ENCODE data around the gene KLHL2.
"Not testable (repeated sequence)": the region's sequence is repeated elsewhere in the genome, so short reads cannot be mapped to it uniquely, and the experiment has no call there.

Gene KLHL2

DNA sequence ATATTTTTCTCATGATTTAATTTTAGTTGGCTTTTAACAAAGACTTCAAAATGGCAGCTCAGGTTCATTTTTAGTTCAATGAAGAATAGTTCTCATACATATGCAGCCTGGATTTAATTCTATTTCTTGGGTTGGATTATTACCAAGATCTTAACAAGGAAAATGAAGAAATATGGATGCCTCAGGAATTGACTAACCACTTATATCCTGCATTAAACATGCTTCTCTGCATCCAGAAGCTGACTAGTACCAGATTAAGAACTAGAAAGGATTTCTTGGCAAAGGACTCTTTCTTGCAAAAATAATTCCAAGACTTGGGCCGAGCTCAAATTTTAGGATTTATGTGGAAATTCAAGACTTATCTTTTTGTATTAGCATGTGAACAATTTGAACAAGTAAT, 5.6 kb upstream of the KLHL2 start:
- DNase-seq (ENCODE audit: low spot score) = no peak

DNA sequence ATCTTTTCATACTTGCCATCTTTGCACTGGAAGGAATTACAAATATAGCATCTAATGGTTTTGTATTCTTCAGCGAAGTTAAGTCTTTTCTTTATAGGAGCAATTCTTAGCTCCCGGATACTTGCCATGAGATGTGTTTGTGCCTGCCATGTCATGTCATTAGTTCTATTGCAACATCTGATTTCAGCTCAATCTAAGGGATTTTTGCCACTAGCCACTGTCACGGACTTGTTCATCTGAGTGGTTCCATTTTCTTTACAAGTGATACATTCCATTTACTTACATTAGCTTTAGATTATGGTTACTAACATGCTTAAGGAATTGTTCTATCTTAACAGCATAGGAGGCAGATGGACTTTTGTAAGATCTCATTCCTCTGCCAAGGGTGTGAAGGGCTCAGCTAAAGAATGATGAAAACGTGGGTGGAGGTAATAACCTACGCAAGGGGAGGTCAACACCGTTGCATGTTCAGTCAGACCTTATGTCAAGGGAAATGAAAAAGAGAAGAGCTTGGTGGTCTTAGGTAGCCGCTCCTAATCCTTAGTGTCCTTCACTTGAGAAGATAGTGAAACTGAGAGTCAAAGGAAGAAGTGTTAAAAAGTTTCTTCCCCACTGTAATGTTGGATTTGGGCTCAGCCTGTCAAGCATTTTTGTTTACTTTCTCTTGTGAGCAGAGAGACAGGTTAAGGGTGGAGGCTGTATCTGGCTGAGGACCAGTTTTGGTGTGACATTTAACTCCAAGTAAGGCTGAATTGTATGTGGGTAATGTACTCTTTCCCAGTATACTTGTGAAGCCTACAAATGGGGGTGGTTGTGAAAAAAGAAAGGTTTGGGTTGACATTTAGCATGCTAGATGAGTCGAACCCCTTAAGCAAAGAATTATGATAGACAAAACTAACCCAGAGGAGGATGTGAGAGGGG, 3.6 kb upstream of the KLHL2 start:
- no peak for DNase-seq (ENCODE audit: low spot score)

DNA sequence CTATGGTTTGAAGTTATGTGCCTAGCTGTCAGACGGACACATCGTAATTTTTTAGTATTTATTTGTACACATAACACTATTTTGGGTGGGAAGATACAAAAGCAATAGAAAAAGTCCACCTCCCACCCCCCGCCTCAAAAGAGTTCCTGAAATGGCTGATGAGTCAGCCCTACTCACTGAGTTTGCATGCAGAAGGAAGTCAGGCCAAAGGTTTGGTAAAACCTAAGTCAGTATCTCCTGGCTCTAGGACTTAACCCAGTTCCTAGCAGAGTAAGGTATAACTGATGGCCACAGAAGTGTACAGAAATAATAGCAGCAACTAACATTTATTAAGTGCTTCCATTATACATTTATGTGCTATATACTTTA, 2.9 kb upstream of the KLHL2 start:
- DNase-seq (ENCODE audit: low spot score) = no peak

DNA sequence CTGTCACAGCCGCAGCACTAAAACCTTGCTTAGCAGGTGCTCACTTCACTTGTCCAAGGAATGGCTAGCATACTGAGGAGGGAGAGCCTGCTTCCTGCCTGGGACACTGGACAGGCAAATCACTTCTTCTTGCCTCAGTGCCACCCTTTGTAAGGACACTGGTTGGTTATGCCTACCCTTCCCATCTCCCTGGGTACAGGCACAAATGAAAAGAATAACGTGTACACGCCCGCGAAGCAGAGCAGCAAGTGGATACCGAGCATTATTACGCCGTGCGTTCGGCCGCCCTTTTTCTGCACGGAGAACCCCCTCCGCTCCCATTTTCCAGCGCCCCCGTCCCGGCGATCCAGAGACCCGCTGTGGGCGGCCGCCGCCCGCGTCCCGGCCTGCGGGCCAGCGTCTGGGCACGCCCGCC, 338 bp upstream of the KLHL2 start:
- no peak for DNase-seq (ENCODE audit: low spot score)

DNA sequence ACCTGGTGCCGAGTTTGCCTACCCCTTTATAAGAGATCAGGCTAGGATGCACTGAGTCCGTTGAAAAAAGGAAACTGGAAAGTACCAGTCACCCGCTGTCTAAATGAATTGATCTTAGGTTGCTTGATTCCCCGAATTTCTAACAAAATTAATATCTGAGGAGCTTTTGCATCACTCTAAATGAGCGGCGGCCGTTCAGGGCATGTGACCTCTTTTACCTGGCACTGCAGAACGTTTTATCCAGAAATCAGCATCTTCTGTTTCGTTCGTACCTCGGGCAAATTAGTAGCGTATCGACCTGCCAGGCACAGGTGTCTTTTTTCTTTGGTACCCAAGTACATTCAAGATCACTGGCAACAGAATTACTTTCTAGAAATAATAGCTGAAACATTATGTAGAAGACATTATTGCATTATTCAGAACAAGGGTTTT, 876 bp downstream of the KLHL2 start:
- DNase-seq (ENCODE audit: low spot score) = no peak

DNA sequence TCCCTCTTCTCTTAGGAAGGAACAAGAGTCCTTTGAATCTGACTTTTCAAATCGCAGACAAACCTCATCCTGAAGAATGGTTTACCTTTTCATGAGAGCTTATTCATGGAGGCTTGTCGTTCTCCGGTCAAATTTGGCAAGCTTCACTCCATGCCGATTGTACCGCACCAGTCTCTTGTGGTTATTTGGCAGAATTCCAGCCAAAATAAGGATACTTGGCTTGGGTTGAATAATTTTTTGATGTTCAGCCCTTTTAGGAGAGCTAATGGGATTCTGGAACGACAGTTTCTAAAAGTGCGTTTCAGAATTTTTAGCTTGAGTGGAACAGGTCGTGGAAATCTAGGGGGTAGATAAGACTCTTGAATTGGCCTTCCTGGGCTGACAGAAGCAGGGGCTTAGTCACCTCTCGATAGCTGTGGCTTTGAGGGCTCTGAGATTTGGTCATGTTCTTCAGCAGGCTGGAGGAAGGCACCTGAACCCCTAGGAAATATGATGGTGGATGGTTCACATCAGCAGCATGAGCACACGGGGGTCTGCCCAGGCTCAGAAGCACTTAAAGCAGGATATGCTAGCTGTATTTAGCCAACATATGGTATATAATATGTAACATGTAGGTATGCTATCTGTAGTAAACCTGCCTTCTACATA, 1.5 kb downstream of the KLHL2 start:
- DNase-seq (ENCODE audit: low spot score) = no peak

DNA sequence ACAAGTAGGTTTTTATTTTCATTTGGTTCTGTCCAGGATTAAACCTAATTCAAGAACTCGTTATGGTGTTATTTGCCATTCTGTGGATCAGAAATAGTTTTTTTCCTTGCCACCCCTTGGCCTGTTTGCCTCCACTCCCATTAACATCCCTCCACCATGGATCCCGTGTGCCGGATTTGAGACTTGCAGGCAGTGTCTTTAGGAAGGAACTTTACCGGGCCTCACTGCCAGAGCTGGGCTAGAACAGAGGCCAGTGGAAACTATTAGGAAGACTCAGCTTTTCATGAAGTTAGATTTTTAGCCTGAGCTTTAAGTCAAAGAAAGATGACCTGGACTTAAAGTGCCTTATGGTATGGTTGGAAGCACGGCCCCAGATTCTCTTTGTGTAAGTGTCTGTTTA, 2.4 kb downstream of the KLHL2 start:
- no peak for DNase-seq (ENCODE audit: low spot score)

DNA sequence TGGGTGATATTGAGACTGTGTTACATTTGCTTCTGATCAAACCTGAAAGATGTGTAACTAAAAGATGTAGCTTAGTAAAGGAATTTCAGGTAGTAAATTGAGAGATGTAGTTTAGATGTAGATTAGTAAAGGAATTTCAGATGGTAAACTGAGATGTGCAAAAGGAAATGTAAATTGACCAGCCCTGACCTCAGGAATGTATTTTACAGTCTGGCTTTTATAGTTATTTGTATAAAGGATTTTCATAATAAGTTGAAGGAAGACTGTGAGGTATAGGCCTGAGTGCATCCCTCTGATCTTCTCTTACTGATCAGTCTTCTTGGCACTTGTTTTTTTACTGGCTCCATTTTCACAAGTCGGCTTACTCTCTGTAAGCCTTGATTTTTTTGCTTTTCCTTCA, 3.2 kb downstream of the KLHL2 start:
- DNase-seq (ENCODE audit: low spot score) = peak; percentile 38

DNA sequence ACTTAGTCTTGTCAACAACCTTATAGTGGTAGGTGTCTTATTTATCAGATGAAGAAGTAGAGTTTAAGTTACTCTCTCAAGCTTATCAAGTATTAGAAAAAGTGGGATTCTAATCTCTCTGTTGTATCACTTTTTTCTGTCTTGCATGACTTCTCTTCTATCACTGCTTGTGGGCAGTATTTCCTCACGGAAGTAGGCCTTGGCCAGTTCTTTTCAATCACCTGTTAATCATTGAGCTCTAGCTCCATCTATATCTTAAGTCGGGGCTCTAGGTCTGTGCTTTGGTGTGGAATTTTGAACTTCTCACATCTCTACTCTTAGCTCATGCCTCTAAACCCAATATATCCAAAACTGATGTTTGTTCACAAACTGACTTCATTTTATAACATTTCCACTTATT, 5.3 kb downstream of the KLHL2 start:
- DNase-seq (ENCODE audit: low spot score) = not testable (repeated sequence)

DNA sequence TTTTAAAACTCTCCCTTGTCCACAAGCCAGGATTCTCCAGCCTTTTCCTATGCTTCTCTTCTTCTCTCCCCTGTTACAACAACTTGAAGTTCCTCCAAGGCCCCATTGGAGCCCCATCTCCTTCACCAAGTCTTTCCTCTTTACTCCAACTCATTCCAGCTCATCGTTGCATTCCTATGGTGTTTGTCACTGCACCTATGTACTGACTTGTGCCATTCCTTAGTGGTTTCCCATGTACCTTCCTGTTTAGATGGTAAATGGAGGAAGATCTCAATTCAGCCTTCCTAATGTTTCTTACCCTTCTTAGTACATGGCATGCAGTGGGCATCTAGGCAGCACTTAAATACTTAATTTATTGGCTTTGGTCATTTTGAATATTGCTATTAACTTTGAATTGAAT, 6.0 kb downstream of the KLHL2 start:
- not testable (repeated sequence) for DNase-seq (ENCODE audit: low spot score)

DNA sequence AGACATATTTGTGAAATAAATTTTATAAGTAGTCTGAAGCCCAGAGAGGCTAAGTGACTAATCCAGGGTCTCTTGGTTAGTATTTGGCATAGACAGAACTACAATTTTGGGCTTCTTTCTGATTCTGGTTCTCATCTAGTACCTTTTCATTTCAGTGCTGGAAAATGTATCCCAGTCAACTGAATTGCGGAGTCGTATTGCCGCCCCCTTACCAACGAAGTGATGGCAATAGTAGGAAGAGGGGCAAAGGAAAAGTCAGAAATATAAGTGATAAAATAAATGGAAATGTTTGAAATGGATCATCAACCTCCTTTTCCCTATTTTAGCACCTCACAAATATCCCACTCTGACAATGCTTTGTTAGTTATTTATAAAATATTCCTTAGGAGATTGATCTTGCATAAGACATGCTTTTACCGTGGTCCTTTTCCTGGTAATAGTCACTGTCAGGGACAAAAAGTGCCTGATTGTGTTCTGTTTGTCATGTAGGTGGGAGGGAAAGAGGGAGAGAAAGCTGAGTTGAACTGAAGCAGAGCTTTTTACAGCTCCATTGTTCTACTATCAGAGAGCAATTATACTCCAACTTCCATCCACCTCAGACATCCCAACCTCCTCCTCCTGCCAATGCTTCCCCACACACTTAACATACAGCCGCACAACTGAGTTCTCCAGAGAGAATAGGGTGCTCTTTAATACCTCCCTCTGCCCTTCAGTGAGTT, 6.8 kb downstream of the KLHL2 start:
- DNase-seq (ENCODE audit: low spot score) = not testable (repeated sequence)

DNA sequence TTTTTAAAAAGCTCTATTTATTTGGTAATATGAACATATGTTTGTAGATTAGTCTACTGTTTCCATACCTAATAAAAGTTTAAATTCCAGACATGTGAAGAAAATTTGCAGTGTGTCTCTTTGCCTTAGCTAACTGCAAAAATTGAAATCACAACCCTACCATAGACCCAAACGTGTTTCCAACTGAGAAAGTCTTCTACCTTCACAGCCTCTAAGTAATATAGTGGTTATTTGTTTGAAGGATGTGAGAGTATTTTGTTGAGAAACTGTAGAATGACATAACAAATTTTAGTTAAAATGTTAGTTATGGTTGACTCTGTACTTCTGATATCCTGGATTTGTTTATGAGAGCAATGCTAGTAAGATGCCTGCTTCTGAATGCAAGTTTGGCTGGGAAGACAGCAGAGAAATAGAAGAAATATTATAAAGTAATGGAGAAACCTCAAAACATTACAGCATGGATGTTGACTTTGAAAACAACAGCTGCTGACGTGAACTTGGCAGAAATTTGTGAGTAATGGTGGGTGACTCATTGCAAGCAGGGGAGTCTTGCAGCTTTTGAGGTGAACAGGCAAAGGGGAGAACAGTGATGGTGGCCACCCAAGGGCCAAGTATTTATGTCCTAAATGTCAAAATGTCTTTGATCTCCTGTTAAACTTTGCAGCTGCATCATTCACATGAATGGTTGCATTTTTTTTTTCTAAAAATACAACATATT, 7.8 kb downstream of the KLHL2 start:
- DNase-seq (ENCODE audit: low spot score) = not testable (repeated sequence)

DNA sequence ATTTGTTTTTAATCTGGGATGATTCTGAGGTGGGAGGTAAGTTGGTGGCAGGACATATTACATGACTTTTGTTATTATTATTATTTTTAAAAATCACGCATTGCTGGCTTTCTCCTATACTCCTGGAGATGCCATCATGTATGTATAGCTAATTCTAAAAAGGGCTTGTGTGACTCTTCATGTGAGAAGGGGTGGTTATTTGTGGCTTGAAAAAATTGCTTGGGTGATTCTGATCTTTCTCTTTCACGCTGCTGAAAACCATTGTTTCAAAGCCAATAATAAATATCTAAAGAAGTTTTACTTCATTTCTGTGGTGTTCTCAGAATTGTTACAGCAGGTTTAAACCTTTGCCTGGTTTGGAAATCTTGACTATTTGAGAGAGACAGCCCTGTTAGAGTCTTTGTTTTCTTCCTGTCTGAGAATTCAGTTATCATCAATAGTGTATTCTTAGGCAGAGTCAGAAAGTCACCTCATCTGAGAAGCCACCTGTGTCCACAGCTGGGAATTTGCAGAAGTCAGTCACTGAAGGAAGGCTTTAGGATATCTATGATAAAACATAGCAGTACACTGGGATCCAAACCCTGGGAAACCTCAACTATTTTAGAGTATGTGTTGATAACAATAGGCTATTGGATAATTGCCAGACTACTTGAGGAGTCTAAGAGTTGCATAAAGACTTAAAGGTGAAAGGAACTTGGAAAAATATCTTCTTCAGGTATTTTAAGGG, 8.6 kb downstream of the KLHL2 start:
- not testable (repeated sequence) for DNase-seq (ENCODE audit: low spot score)

DNA sequence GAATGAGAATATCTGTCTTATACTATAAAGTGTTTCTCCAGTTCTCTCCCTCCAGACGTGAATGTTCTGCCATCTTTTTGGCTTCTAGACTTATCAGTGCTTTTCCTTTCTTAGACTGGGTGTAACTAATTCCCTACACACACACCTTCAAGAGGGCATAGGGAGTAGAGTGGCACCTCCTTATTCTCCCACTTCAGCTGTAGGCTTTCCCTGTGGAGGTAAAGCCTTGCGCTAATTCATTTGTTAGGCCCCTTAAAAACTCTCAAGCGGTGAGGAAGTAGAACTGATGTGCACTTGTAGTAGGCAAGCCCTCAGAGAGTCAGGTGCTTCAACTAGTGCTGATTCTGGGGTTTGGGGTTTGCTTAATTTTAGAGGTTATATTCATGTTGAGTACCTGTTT, 10.0 kb downstream of the KLHL2 start:
- DNase-seq (ENCODE audit: low spot score) = no peak

DNA sequence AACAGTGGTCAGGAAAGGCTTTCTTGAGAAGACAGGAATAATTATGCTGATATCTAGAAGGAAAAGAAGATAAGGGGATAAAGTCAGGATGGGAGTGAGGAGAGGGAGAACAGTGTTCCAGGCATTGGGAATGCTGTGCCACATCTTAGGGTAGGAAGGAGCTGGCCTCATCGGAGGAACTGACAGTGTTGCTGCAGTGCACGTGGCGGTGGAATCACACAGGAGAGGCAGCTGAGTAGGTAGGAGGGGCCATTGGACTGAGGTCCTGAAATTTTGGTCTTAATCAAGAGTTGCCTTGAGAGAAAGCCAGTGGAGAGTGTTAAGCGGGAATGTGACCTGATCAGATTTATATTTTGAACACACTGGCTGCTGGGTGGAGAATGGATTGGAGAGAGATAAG, 13.9 kb downstream of the KLHL2 start:
- DNase-seq (ENCODE audit: low spot score) = not testable (repeated sequence)

DNA sequence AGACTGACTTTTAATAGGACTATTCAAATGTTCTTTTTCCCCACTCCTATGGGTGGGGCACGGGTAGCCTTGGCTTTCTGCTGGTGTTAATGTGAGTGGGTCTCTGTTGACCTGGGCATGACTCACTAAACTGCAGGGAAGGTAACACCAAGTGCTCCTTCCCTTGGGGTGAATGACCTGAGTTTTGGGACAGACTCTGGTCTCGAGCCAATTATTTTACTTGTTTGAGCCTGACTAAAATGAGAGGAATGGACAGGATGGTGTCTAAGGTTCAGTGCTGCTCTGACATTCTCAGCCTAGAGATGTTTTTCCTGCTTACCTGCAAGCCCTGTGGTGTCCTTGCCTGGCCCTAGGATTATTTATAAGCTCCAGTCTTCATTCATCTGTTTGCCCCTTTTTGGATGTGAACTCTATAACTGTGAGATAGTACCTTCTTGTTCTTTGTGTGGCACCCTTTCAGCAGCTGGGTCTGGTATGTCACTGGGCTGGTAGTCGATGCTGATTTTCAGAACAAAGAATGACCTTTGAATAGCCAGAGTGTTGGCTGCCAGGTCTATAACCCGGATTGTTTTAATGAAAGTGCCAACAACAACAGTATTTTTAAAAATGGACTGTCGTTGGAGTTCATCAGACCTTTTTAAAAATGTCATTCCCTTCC, 14.8 kb downstream of the KLHL2 start:
- DNase-seq (ENCODE audit: low spot score) = not testable (repeated sequence)

DNA sequence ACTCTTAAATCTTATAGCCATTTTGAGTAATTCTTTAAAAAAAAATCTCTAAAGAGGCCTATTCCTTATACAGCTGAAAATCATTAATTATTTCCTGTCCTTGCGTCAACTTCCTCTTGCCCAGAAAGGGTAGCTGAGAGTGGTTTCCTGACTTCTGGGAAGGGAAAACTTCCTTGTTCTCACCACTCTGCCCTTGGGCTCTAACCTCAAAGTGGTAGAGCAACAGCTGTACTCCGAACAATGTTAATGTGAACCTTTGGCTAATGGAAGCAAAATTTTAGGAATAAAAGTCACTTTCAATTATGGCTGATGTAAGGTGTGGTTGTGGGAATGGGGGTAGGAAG, 15.3 kb downstream of the KLHL2 start:
- no peak for DNase-seq (ENCODE audit: low spot score)

DNA sequence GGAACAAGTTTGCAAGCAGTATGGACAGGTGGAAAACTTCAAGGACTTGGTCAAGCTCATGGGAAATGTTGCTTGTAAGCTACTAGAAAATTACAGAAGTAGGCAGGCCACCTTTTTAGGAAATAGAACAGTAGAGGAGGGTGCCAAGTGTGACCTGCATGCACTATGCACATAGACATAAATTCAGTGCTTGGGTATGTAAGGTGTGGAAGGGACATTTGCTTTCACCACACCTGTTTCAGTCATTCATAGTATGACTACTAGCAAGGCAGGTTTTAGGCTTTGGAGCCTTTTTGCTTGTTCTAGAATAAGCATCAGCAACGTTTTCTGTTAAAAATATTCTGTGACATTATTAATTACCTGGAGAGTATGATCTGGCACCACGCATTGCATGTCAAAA, 20.0 kb downstream of the KLHL2 start:
- DNase-seq (ENCODE audit: low spot score) = not testable (repeated sequence)

DNA sequence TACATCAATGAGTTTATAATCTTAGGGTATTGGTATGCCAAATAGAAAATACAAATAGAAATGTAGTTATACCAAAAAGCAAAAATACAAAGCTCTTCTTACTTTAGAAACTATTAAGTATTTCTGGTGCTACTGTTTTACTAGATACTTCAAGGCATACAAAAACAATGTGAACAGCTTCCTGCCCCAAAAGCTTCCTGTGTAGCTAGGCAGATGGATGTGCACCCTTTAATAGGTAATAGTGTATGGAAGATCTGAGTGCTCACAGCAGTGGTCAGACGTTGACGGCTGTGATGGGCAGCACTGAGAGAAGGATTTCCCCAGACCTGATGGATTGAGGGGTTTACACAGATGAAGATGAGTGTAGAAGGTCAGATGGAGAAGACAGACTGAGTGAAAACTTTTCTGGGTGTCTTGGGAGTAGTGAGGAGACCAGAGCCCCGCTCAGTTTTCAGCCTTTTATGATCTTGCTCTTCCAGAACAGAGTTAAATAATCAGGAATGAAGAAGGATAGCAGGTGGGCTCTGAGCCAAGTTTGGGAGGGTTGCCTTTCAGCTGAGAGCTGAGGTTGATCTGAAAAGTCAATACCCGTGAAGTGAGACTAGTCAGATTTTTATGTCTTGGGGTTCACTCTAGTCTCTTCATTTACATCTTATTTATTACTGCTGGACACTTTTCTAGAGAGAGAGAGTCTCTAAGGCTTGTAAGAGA, 22.3 kb downstream of the KLHL2 start:
- DNase-seq (ENCODE audit: low spot score) = not testable (repeated sequence)

All from LoVo (cell line).